ENCODE data around the gene PUS3.
"Not testable (repeated sequence)": the region's sequence is repeated elsewhere in the genome, so short reads cannot be mapped to it uniquely, and the experiment has no call there.

DNA sequence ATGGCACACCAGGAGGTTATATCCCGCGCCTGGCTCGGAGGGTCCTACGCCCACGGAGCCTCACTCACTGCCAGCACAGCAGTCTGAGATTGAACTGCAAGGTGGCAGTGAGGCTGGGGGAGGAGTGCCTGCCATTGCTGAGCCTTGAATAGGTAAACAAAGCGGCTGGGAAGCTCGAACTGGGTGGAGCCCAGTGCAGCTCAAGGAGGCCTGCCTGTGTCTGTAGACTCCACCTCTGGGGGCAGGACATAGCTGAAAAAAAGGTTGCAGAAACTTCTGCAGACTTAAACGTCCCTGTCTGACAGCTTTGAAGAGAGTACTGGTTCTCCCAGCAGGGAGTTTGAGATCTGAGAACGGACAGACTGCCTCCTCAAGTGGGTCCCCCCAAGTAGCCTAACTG lies 45.3 kb downstream of the PUS3 start:
- not testable (repeated sequence) for TF ChIP-seq POLR2AphosphoS5 (IDR thresholded peaks at IDR 0.05; ENCODE audit: borderline replicate concordance, low read depth, low read length); EZH2 (IDR thresholded peaks at IDR 0.05)

All from SK-N-MC (cell line).